Measurements from ENCODE around the gene LCNL1. TPM values are rescaled to one million over a fixed set of nuclear protein-coding genes. Genes with fewer than 3 reads are reported as not detected.
"Not testable (repeated sequence)": the region's sequence is repeated elsewhere in the genome, so short reads cannot be mapped to it uniquely, and the experiment has no call there.

LCNL1 gene
- polyA plus RNA-seq, 4 donors, result 0.08 to 0.35 (median 0.19) TPM

GRCh38 chr9:136990242-136990911, 7.6 kb downstream of the LCNL1 start:
- DNase-seq (ENCODE audit: low read depth in 4 of 4, low spot score in 3 of 4), result no peak

GRCh38 chr9:136991993-136992818, 9.4 kb downstream of the LCNL1 start, which contains the start of gene PAXX:
Gene PAXX (plus strand): TSS chr9:136992422. CDS start chr9:136992444, 22 bp downstream.
- peak; percentile 60 to 69 (median 67) for DNase-seq (ENCODE audit: low read depth in 4 of 4, low spot score in 3 of 4)

DNA sequence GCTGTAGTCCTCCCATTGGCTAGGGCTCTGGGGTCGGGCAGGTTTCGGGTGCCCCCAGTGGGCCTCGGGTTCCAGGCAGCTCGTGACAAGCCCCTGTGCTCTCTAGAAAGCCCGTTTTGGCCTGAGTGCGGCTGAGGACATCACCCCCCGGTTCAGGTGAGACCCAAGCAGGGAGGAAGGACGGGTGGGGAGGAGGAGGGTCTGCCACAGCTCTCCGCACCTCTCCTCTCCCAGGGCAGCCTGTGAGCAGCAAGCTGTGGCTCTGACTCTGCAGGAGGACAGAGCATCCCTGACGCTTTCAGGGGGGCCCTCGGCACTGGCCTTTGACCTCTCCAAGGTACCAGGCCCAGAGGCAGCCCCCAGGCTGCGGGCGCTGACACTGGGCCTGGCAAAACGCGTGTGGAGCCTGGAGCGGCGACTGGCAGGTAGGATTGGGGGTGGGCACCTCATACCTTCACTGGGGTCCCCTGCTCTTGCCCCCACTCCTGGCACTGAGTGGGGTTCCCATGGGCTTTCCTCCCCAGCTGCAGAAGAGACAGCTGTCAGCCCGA, 10.1 kb downstream of the LCNL1 start:
- DNase-seq (ENCODE audit: low read depth in 4 of 4, low spot score in 3 of 4), result no peak

DNA sequence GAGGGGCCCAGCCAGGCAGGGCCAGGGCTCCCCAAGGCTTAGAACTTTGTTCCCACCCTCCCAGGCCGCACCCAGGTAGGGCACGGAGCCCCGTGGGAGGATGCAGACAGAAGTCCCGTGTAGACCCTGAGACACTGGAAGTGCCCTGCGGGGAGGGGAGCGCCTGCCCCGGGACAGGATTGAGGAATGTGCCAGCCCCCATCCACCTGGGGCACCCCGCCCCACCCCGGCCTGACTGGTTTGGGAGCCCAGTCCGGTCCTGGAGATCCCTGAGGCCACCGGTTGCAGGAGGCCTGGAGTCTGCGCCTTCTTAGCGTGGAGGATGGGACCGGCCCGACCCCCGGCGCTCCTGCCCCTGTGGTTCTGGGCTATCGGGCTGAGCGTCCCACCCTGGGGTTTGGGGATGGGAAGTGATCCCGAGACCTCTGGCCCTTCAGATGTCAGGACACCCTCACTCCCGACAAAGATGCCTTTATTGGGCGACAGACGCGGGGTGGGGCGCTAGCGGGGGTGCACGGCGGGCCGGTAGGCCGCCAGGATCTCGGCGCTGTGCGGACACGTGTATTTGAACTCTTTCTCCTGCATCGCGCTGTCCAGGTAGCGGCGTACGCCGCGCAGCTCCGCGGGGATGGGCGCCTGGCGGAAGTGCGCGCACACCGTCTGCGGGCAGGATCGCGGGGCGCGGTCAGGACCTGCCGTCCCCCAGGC, 11.5 kb downstream of the LCNL1 start:
- DNase-seq (ENCODE audit: low read depth in 4 of 4, low spot score in 3 of 4), result no peak

DNA sequence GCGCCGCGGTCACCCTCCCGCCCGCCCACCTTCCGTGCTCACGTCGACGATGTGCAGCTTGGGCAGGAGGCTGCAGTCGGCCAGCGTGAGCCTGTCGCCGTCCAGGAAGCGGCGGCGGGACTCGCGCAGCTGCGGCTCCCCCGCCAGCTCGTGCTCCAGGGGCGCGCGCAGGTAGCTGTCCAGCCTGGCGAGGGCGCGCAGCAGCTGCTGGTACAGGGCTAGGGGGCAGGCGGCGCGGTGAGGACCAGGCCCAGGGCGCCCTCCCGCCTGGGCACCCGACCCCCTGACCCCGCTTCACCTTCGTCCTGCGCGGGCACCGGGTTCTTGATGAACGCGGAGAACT, 12.1 kb downstream of the LCNL1 start:
- no peak for DNase-seq (ENCODE audit: low read depth in 4 of 4, low spot score in 3 of 4)

GRCh38 chr9:136995362-136995761, 12.6 kb downstream of the LCNL1 start:
- DNase-seq (ENCODE audit: low read depth in 4 of 4, low spot score in 3 of 4), result no peak

DNA sequence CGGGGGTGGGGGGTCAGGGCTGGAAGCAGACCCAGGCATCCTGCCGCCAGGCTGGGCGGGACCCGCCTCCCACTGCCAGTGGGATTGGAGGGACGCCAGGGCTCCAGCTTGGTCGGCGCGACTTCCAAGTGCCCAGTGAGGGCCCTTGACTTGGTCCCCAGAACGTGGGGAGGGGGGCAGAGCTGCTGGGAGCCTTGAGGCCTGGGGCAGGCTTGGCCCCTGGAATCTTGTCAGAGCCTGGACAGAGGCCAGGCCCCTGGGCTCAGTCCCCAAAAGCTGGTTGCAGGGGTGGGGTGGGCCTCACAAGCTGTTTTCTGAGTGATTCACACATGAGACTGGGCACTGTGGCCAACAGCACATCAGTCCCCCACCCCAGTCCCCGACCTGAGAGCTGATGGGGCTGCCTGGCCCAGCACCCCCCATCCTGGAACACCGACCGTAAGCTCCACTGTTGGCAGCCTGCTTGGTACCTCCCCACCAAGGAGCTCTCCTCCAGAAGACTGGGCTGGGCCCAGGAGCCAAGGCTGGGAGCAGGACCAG, 13.0 kb downstream of the LCNL1 start:
- no peak for DNase-seq (ENCODE audit: low read depth in 4 of 4, low spot score in 3 of 4)

DNA sequence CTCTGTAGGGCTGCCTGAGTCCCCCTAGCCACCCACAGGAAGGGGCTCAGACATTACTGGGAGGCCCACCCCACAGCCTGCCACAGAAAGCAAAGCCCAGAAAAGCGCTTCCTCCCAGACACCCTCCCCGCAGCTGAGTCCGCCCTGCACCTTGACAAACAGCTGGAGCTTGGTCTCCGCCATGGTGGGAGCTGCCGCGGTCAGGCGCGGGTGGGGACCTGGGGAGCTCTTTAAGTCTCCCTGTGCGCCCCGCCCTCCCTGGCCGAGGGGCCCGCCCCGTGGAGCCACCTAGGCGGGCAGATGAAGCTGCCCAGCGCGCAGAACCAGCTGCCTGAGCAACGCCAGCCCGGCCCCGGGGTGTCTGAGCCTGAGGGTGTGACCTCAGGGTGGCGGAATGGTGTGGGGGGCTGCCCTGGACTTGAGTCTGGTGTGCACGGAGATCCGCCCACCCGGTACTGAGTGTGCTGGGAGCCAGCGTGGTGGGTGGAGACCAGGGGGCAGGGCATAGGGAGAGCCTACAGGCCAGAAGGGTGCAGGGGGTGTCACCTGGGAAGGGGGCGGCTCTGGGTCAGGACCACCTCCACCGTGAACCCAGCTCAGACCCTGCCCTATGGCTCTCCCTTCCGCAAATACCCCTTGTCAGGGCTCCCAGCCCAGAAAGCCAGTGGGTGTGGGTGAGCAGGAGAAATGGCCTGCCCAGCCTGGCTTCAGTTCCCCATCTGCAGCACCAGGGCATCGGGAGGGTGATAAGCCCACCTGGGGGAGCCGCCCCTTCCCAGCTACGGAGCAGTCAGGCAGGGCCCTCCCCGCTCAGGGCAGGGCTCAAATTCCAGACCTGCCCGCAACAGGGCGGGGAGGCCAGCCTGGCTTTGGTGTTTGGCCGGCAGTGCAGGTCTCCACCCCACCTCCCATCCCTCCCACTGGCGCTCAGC, 13.8 kb downstream of the LCNL1 start, which contains the start of gene CLIC3:
Gene CLIC3, minus strand, starts transcription at position 208 of the 932 bp plus-strand sequence. Its CDS starts 25 bp downstream, at position 183.
- no peak for DNase-seq (ENCODE audit: low read depth in 4 of 4, low spot score in 3 of 4)

DNA sequence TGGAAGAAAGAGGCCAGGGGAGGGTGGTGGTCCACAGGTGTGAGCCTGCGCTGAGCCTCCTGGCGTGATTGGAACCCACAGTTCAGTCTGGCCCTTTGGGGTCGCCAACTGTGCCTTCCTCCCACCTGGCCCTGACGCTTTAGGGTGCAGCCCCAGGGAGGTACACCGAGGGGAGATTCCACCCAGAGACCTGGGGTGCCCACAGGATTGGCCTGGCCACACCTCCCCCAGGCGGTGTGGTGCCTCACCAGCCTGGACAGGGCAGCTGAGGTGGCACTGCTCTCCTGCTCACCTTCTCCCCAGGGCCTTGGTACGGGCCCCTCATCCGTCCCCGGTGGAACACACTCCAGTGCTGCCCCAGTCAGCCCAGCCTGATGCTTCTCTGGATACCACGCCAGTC, 14.6 kb downstream of the LCNL1 start:
- no peak for DNase-seq (ENCODE audit: low read depth in 4 of 4, low spot score in 3 of 4)

DNA sequence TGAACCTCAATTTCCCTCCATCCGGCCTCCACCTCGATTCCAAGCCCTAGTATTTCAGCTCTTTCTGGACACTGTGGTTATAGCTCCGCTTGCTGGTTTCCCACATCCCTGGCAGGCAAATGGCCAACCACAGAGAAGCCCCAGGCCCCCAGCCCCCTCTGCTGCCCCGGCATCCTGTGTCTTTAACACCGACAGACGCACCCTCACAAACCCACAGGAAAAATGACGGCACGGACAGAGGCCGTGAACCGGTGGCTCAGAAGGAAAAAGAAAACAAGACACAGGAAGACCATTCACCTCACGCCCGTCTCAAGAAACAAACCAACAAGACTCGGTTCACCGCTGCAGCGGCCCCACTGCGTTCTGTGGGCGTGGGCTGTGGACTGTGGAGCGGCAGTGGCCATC, 15.0 kb downstream of the LCNL1 start:
- no peak for DNase-seq (ENCODE audit: low read depth in 4 of 4, low spot score in 3 of 4)

- no peak for DNase-seq (ENCODE audit: low read depth in 4 of 4, low spot score in 3 of 4)
Observed at GRCh38 chr9:137000177-137000930, 17.6 kb downstream of the LCNL1 start.

DNA sequence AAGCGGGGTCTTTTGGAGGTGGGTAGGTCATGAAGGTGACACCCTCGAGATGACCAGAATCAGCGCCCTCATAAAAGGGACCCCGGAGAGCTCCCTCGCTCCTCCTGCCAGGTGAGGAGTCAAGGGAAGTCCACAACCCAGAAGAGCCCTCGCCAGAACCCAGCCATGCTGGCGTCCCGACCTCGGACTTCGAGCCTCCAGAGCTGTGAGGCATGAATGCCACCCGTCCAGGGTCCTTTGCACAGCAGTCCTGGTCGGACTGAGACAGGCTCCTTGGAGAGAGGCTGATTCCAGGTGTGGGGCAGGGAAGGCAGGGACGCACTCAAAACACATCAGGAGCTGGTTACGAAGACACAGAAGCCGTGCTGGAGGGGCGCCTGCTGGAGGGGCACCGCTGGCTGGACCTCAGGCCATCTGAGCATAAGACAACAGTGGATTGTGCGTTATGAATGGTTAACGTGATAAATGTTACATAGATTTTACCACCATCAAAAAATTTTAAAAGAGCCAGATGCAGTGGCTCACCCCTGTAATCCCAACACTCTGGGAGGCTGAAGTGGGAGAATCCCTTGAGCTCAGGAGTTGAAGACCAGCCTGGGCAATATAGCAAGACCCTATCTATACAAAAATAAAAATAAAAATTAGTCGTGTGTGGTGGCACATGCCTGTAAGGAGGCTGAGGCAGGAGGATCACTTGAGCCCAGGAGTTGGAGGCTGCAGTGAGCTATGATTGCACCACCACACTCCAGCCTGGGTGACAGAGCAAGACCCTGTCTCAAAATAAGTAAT, 19.3 kb downstream of the LCNL1 start:
- DNase-seq (ENCODE audit: low read depth in 4 of 4, low spot score in 3 of 4), result no peak

DNA sequence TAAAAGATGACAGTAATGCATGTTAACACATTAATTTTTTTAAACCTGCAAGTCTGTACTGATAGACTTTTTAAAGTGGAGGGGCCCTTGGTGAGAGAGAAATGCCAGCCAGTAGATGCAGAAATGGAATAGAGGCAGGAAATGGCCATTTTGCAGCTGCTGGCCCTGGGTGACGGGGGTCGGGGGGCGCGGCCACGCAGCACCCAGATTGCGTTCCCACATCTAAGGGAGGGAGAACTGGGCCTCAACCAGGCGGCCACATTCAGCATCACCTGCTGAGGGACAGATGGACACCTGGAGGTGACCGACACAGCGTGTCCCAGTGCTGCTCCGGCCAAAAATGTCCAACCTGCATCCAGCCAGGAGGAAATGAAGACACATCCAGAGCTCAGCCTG, 19.9 kb downstream of the LCNL1 start:
- no peak for DNase-seq (ENCODE audit: low read depth in 4 of 4, low spot score in 3 of 4)

GRCh38 chr9:137004285-137004684, 21.5 kb downstream of the LCNL1 start:
- not testable (repeated sequence) for DNase-seq (ENCODE audit: low read depth in 4 of 4, low spot score in 3 of 4)

DNA sequence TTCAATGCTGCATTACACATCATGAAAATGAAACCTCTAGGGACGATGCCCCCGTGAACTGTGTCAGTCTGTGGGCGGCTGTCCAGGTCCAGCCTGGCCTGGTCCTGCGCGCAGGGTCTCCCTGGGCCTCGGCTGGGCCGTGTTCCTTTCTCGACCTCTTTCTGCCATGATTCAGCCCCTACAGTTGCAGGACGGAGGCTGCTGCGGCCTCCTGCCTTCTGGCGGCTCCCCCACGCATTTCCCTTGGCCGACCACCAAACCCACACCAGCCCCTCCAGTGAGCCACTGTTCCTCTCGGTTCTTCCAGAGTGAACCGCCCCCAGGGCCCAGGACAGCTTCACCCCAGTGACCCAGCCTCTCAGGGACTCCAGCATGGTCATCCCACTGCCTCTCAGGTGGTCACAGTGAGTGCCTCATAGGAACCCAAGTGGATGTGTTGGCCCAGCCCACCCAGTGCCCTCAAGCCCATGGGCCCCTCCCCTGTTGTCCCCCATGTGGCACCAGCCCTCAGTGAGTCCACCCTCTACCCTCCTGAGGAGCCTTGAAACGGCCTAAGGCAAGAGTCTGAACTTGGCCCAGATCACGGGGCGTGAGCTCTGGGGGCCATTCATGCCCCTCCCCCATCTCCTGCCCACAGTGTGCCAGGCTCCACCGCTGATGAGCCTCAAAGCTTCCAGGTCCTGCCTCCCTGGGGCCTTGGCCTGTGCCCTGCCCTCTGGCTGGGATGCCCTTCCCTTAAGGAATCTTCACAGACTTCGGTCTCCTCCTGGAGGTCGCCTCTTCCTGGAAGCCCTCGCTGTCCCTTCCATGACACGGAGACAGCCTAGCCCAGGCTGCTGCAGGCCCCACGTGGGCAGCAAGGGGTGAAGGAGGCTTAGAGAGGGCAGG, 23.6 kb downstream of the LCNL1 start:
- no peak for DNase-seq (ENCODE audit: low read depth in 4 of 4, low spot score in 3 of 4)

DNA sequence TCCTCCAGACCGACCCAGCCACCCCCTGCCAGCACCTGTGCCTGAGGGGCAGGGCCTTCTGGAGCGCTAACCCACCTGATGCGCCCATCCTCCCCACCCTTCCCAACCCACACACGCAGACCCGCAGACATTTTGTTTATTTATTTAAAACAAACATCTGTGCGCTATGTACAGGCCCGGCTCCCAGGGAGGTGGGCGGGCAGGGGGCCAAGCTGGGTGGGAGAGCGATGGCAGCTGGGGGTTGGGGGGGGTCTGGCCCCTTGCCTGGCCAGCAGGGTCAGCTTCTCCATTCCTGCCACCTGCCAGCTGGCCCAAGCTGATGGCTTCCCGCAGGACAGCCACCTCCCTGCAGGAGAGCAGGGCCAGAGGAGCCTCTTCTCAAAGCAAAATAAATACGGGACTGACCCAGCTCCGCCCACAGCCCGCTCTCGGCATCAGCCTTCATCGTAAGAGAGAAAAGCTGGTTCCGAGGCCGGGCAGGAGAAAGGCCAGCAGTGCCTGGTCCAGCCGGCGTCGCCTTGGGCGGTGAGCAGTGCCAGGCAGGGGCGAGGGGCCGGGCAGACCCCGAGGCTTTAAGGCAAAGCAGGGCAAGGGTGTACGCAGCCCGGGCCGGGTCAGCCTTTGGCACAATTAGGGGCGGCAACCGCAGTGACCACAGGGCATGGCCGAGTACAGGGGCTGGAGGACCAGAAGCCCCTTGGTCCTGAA, 24.5 kb downstream of the LCNL1 start:
- DNase-seq (ENCODE audit: low read depth in 4 of 4, low spot score in 3 of 4), result no peak
